Stimulated activated CD4-positive, alpha-beta T cell treated with anti-CD3 and anti-CD28 coated beads, Interleukin-12 subunit alpha, Interleukin-12 subunit beta, amount 100 ng/mL, for 48 hours (primary cell): ENCODE results near the gene OGDHL.
A peak's percentile ranks its signal among the peaks of the same experiment; 100 is the strongest.
"Not testable (repeated sequence)": the region's sequence is repeated elsewhere in the genome, so short reads cannot be mapped to it uniquely, and the experiment has no call there.

Experiments
- DNase-seq, 3 donors: peaks; one replicate each; pipeline ENCODE4 v3.0.0-alpha.2; 2020; ENCODE audit warnings: low read depth in 2 of 3, low spot score in 1 of 3

The OGDHL gene

DNA sequence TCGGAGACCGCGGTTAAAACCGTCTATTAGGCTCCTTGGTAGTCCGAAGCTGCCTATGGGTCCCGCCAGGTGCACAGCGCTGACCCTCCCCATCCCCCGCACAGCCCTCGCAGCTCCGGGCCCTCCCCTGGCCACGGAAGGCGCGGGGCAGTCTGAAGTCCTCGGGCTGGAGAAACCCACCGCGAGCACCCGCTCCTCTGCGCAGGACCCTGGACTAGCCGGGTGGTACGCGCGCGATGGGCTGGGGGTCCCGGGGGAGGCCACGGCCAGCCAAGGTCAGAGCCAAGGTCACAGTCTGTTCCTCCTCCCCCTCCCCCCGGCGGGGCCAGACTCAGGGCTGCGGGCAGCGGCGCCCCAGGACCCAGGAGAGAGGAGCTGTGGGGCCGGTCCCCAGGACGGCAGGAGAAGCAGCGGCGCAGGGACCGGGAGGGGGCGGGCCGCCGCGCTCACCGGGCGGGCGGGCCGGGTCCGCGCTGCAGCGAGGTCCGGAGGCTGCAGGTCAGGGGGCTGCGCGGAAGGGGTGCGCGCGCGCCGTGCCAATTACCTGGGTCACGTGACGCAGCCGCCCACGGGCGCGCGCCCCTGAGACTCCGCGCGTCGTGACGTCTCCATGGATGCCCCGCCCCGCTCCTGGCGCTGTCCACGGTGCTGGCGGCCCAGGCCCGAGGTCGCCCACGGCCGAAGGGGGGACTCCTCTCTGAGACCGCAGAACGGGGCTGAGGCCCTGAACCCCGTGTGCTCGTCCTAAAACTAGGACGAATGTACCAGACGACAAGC is at the start of gene OGDHL:
TSS of gene OGDHL (minus strand) at position 535 of the 777 bp plus-strand sequence. CDS start 3,731 bp downstream, outside the sequence.
- peak; percentile 4 to 50 (median 34) for DNase-seq

DNA sequence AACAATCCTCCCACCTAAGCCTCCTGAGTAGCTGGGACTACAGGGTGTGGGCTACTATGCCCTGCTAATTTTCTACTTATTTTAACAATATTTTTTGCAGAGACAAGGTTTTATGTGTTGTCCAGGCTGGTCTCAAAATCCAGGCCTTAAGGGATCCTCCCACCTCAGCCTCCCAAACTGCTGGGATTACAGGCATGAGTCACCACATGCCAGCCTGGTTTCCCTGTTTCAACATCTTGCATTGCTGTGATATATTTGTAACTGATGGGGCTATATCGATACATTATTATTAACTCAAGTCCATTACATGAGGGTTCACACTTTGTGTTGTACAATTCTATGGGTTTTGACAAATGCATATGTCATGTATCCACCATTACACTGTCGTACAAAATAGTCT is 41.9 kb upstream of the OGDHL start:
- DNase-seq, result no peak

DNA sequence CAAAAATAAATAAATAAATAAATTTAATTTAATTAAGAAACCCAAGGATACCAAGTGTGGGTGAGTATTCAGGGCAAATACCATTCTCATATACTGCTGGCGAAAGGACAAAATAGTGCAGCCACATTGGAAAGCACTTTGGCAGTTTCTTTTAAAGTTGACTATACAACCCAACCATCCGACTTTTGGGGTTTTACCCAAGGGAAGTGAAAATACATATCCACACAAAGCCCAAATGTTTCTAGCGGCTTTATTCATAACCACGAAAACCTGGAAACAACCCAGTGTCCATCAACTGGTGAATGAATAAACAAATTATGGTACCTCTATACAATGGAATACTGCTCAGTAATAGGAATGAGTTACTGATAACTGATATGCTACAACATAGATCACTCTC is 36.2 kb upstream of the OGDHL start:
- no peak for DNase-seq

DNA sequence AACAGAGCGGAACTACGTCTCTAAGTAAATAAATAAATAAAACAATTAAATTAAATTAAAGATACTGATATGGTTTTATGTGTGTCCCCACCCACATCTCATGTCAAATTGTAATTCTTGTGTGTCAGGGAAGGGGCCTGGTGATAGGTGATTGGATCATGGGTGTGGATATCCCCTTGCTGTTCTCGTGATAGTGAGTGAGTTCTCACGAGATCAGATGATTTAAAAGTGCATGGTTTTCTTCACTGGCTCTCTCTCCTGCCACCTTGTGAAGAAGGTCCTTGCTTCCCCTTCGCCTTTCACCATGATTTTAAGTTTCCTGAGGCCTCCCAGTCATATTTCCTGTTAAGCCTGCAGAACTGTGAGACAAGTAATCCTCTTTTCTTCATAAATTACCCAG is 29.0 kb upstream of the OGDHL start:
- no peak for DNase-seq

- DNase-seq, result no peak
These were observed 22.6 kb upstream of the OGDHL start for GRCh38 chr10:49784681-49785080.

GRCh38 chr10:49783645-49784044 is 21.5 kb upstream of the OGDHL start:
- no peak for DNase-seq

DNA sequence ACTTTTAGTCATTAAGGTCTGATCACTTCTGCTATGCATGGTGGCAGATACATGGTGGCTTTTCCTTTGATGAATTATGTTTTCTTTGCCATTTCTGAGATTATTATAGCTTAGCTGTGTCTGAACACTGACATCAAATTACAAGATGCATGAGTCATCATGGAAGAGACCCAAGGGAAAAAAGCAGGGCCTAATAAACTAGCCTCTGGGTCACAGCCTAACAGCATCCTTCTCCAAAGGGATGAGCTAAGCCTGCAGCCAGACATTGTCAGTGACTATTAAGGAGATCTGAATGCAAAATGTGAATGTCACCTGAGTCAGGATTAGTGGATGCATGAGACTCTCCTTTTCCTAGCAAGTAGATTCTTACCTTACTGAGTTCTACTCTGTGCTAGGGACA is 19.1 kb upstream of the OGDHL start:
- DNase-seq, result no peak

GRCh38 chr10:49778197-49778596 is 16.1 kb upstream of the OGDHL start:
- DNase-seq, result no peak

DNA sequence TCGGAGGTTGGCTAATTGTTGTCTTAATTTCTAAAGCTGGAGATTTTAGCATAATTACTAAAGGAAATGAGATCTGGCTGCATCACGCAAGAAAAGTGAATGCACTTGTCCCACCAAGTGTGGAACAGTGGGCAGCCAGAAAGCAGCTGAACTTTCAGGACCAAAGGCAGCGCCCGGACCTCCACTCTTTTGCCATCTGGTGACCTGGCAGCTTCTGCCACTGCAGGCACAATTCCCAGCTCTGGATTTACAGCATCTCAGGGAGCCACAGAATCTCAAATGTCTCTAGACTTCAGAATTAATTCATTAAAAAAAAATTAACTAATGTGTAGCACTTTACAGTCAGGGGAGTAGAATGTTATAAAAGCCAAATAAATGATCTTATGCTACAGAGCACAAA is 14.7 kb upstream of the OGDHL start:
- DNase-seq, result no peak

- no peak for DNase-seq
These were observed 12.9 kb upstream of the OGDHL start for GRCh38 chr10:49775014-49775413.

GRCh38 chr10:49772944-49773343 is 10.8 kb upstream of the OGDHL start:
- DNase-seq, result not testable (repeated sequence)

DNA sequence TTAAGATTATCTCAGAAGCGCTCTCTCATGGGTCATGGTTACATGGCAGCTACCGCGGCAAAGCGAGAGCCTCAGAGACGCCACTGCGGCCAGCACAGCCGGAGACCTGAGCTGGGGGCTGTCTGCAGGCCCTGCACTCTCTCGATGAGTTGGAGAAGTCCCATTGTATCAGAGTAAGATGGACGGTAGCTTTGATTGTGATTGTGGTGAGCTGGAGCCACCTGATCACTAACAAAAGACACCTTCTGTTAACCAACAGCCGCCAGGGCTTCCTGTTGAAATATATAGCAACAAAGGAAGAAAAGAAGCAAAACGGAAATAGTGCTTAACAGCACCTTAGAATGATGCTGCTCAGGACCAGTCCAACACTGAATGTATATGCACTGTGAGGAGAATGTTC is 8.9 kb upstream of the OGDHL start:
- not testable (repeated sequence) for DNase-seq

DNA sequence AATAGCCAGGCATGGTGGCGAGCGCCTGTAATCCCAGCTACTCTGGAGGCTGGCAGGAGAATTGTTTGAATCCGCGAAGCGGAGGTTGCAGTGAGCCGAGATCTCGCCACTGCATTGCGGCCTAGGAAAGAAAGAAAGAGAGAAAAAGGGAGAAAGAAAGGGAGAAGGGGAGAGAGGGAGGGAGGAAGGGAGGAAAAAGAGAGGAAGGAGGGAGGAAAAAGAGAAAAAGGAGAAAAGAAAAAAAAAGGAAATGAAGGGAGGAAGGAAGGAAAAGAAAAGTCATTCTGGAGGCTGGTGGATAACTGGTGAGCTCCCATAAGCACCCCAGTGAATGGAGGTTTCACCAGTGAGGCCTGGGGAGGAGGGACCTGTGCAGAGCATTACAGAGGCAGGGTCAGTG is 7.6 kb upstream of the OGDHL start:
- no peak for DNase-seq

DNA sequence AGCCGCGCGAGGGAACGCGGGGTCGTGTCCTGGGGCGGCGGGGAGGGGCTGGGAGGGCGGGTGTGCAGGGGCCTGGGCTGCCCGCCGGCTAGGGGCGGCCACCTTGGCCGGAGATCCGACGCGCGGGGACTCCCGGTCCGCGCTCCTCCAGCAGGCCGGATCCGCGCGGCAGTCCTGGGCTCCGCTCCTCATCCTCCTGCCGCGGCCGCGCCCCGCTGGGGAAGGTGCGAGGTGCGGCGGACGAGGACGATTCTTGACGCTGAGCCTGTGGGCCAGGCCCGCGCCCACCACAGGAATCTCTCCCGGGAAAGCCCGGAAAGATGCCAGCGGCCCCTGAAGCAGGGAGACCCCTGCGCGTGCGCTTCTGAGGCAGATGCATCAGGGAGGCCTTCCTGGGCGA is 6.6 kb upstream of the OGDHL start:
- no peak for DNase-seq

DNA sequence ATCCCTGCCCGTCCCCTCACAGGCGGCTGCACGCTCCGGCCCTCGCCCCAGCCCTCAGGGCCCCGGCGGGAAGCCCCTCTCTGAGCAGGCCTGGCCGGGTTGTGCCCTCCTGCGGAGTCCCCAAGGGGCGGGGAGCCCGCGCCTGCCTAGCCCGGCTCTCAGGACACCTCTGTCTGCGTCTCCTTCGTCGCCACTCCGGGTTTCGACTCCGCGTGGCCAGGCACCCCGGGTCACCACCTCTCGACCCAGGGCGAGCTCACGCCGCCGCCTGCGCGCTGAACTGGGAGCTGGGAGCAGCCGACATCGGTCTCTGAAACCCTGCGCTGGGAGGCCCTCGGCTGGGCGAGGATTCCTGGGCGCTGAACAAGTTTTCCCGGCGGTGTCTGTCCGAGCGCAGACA is 6.2 kb upstream of the OGDHL start:
- DNase-seq, result no peak

DNA sequence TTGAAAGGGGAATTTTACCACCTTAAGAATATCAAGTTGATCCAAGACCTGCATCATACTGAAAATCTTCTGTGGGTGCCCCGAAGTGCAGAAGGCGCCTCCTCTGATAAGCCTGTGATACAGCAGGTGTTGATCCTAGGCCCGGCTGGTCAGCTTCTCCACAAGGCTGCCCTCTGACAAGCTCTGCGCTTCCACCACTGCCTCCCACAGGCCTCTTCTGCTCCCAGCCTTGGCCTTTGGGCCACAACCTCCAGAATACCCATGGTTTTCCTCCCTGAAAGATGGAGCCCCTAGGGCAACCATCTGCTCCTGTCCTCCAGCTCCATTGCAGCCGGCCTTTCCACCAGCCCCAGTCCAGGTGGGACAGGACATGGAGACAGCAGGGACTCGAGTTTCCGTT is 5.6 kb upstream of the OGDHL start:
- DNase-seq, result no peak

DNA sequence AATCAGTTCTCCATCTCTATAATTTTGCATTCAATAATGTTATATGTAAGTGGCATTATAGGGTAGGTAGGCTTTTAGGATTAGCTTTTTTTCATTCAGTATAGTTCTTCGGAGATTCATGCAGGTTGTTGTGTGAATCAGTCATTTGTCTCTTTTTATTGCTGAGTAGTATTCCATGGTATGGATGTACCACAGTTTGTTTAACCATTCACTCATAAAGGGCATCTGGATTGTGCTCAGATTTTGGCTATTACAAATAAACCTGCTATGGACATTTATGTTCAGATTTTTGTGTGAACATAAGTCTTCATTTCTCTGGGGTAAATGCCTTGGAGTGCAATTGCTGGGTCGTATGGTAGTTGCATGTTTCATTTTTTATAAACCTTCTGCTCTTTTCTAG is 4.4 kb upstream of the OGDHL start:
- no peak for DNase-seq

GRCh38 chr10:49762566-49762877 is 399 bp upstream of the OGDHL start:
- no peak for DNase-seq

DNA sequence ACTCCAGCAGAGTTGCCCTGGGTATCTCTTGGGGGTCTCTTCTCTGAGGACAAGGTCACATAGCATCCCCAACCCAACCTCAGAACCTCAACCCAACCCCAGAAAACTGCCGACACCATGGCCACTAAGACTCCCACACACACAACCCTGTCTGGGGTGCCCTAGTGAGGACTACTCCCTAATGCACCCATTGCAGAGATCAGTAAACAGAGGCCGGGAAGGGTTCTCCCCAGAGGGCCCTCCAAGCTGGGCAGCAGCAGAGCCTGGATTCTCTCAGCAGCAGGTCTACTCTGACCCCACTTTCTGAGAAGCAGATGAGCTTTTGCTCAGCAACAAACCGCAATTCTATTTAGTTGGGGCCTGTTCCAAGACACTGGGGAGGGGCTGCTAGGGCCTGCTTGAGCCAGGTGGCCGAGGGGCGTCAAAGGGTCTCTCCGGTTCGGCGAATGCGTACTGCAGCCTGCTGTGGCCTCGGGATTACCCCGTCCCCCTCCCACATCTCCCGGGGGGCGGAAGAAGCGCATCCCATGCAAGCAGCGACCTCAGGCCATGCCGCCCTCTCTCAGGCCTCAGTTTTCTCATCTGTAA is 828 bp downstream of the OGDHL start:
- no peak for DNase-seq

DNA sequence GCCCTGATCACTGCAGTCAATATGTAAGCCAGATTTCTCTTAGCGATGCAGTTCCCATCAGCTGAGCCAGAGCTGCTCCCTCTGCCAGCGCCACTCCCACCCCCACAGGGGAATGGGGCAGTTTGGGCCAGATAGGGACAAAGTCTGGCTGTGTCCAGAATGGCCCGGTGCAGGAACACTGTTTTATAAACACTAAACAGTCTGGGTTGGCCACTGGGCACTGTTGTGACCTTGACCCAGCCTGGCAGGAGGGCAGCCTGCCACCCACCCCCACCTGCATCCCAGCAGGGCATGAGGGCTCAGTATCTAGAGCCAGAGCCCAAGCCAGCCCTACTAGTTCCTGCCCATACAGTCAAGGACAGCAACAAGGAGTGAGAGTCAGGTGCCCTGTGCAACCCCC is 1.3 kb downstream of the OGDHL start:
- no peak for DNase-seq

DNA sequence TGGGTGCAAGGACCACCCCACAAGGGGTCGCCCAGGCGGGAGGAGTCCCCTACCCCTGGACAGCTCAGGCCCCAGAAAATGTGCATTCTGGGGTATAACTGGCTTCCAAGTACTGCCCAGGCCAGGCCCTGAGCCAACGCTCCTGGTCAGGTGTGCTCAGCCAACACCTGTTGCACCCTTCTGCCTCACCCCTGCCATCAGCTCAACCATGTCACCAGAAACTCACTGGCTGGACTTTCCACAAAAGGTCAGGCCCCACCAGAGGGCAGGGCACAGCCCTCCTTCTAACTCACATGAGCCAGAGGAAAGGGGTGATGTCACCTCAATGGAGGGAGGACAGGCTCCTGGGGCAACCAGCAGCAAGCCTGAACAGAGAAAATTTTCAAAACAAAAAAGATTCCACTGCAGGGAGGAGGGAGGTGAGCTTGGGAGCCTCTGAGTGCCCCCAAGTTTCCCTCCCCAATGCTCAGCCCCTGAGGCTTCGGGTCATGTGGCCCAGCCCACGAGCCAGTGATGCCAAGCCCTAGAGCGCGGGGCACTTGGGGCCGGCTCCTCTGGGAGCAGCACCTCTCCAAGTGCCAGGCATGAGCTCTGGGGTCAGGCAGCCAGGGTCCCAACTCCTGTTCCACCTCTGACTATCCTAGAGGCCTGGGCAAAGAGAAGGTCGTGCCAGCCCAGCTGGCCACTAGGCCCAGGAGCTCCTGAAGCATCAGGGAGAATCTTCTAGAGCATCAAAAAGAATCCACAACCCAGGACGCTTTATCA is 2.2 kb downstream of the OGDHL start:
- no peak for DNase-seq

DNA sequence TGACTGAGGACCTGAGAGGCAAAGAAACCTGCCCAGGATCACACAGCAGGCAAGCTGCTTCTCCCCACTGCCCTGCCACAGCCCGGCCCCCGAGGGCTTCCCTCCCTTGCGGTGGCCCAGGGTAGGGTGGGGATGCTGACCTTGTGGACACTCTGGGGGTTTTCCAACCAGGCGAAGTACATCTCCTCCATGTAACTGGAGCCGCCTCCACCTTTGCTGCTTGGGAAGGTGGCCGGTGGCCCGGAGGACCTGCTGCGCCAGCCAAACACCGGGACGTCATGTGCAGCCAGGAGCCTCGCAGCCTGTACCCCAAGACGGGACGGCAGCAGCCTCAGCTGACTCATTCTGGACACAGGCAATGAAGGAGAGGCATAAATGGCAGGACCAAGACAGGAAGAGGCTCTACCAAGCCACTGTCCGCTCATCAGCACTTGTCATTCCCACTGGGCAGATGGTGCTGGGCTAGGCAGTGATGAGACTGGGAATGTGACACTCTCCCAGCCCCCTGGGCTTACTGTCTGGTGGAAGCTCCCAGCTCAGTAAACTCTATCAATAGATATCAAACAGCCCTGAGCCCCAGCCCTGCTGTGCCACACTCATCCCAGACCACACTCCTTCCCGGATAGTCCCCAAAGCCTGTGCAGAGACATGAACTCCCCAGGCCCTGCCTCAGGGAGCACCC is 3.7 kb downstream of the OGDHL start:
- no peak for DNase-seq
